GM23248 (cell line): ENCODE results near the gene UBXN10.

Experiments
- EZH2 ChIP-seq: fragments of 200-600 bp; sonication (generic); IDR thresholded peaks from 2 replicates; pipeline ENCODE4 v1.6.1; 2018; ENCODE audit warnings: antibody characterized with exemption, mild to moderate bottlenecking; ENCODE audit not compliant: insufficient read depth, poor library complexity, severe bottlenecking
- EZH2phosphoT487 ChIP-seq: fragments of 200-600 bp; sonication (generic); IDR thresholded peaks from 2 replicates; pipeline ENCODE4 v1.6.1; 2018; ENCODE audit warnings: antibody characterized with exemption, moderate library complexity, mild to moderate bottlenecking, low read depth; ENCODE audit not compliant: insufficient read depth

DNA sequence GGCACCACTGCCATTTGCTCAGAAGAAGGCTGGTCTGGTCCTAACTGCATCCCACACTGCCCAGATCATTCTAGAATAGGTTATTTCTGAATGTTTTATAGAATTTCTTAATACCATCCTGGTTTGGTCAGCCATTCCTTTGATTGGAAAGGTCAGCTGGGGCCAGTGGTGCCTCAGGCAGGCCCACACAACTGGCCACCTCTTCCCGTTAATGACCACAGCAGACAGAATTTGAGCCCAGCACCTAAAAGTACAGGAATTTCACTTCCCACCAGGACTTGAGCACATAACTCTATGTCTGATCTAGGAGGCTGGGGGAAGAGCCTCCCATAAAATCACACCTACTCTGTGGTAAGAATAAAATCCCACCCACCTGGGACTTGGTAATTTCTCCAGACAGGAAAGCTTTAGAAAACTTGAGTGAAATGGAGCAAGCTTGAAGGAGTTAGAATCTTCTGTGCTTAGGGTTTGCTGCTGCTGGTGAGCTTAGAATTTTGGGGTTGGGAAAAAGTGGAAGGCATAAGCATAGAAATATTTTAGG is 7.0 kb downstream of the UBXN10 start:
- TF ChIP-seq EZH2 (no peak), EZH2phosphoT487 (no peak)
